ENCODE results near the gene FBXO42.

GRCh38 chr1:16293538-16293937, 58.7 kb downstream of the FBXO42 start:
- TF ChIP-seq CEBPB (IDR thresholded peaks at IDR 0.05) (no peak), CREB1 (IDR thresholded peaks at IDR 0.05; ENCODE audit: low read depth) (no peak), YY1 (IDR thresholded peaks at IDR 0.05; ENCODE audit: low read depth) (no peak)

Measured in Ishikawa (cell line).